Stimulated activated CD8-positive, alpha-beta memory T cell treated with anti-CD3 and anti-CD28 coated beads, Interleukin-7, amount 100 ng/mL, for 4 hours (primary cell): ENCODE results near the gene UGGT1.

ENCODE experiments used
- DNase-seq, 2 donors: peaks; one replicate each; pipeline ENCODE4 v3.0.0-alpha.2; 2020; ENCODE audit warnings: low read depth in 2 of 2

The UGGT1 gene

DNA sequence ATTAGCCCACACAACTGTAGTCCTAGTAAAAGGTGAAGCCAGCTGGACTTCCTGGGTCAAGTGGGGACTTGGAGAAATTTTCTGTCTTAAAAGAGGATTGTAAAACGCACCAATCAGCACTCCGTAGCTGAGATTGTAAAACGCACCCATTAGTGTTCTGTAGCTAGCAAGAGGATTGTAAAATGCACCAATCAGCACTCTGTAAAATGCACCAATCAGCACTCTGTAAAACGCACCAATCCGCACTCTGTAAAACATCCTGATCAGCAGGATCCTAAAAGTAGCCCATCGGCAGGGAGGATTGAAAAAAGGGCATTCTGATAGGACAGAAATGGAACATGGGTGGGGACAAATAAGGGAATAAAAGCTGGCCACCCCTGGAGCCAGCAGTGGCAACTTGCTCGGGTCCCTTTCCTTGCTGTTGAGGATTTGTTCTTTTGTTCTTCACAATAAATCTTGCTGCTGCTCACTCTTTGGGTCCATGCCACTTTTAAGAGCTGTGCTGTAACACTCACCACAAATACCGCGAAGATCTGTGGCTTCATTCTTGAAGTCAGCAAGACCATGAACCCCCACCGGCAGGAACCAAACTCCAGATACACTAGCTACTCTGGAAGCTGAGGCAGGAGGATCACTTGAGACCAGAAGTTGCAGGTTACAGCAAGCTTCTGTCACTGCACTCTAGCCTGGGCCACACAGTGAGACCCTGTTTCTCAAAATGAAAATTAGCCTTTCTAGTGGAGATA is 125.1 kb downstream of the UGGT1 start:
- DNase-seq: no peak

DNA sequence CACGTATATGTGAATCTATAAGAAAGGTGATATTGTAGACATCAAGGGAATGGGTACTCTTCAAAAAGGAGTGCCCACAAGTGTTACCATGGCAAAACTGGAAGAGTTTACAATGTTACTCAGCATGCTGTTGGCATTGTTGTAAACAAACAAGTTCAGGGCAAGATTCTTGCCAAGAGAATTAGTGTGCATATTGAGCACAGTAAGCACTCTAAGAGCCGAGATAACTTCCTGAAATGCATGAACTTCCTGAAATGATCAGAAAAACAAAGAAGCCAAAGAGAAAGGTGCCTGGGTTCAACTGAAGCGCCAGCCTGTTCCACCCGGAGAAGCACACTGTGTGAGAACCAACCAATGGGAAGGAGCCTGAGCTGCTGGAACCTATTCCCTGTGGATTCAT is 126.7 kb downstream of the UGGT1 start:
- DNase-seq: no peak

- no peak for DNase-seq
These were observed 128.9 kb downstream of the UGGT1 start for GRCh38 chr2:128219891-128220290.

DNA sequence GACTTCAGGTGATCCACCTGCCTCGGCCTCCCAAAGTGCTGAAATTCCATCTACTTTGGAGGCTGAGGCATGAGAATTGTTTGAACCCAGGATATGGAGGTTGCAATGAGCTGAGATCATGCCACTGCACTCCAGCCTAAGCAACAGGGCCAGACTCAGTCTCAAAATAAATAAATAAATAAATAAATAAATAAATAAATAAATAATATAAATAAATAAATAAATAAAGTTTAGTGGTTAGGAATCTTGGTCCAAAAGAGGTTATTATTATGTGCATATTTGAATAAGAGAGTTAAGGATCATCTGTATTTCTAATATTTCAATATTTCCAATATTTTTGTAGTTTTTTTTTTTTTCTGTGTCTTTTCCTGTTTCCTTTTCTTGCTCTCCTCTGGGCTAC is 136.9 kb downstream of the UGGT1 start:
- no peak for DNase-seq

- DNase-seq: no peak
These were observed 137.9 kb downstream of the UGGT1 start for GRCh38 chr2:128228894-128229293.

DNA sequence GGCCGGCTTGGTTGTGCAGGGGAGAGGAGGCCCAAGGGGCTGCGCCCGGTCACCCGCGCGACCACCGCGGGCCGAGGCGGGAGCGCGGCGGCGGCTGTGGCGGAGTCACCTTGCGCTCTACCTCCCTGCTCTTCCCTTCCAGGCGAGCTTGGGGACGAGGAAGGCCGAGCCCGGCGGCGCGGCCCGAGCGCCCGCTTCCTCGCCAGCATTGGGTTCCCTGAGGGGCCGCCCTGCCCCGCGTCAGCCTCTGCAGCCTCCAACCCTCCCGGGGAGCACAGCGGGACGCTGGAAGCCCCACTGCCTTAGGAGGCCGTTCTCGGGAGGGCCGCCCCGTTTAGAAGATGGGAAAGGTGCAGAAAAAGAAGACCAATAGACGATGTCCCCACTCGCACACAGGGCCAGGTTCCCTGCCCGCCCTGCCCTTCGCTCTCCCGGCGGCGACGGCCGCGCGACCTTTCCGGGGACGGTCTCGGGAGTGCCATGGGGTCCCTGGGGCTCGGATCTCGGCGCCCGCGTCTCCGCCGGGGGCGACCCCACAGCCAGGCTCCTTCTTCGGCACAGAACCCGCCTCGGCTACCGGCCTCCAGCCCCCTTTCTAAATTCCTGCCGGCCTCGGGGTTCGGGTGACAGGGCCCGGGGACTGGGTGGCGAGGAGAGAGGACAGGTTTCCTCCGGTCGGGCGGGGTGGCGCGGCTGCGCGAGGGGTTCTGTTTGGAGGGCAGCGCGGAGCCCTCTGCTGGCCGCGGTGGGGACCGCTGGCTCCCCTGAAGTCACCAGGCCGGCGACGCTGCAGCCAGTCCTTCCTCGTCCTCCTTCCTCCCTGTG is 142.2 kb downstream of the UGGT1 start:
- DNase-seq: peak; percentile 60 to 81

GRCh38 chr2:128233790-128234395 is 142.9 kb downstream of the UGGT1 start:
- no peak for DNase-seq

GRCh38 chr2:128234613-128235012 is 143.6 kb downstream of the UGGT1 start:
- DNase-seq: no peak

DNA sequence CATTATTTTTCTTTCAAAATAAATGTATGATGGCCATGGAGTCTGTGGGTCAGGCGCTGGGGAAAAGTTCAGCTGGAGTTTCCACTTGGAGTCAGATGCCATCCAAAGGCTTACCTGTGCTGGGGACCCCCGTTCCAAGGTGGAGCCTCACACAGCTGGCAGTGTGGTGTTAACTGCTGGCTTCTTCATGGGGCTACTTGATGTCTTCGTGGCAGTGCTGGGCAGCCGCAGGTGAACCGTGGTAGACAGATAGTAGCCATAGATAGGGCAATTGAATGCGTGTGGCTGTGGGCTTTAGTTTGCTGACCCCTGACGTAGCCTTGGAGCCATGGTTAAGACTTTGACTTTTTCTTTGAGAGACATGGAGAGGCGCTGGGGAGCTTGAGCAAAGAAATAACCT is 144.6 kb downstream of the UGGT1 start:
- no peak for DNase-seq

GRCh38 chr2:128236491-128237035 is 145.6 kb downstream of the UGGT1 start:
- no peak for DNase-seq

DNA sequence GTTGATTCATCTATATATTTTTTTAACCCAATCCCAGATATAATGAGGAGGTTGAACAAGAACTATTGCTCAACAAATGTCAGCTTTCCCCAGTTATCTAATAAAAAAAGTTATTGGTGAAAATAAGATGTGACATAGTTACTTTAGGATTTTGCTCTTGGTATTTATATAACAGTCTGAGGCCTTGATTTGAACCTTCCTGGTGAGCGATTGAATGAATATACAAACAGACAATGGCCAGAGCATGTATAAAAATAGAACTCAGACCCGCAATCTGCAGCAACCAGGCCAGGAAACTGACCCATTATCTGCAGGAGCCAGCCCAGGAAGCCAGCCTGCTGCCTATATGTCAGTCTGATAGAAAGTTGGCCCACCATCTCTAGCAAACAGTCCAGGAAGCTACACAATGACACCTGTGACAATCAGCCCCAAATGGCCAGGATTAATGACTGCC is 146.1 kb downstream of the UGGT1 start:
- DNase-seq: no peak

GRCh38 chr2:128237911-128238697 is 147.1 kb downstream of the UGGT1 start:
- no peak for DNase-seq

GRCh38 chr2:128241896-128242295 is 150.9 kb downstream of the UGGT1 start:
- no peak for DNase-seq
